ENCODE data around the gene CD244.

The CD244 gene

DNA sequence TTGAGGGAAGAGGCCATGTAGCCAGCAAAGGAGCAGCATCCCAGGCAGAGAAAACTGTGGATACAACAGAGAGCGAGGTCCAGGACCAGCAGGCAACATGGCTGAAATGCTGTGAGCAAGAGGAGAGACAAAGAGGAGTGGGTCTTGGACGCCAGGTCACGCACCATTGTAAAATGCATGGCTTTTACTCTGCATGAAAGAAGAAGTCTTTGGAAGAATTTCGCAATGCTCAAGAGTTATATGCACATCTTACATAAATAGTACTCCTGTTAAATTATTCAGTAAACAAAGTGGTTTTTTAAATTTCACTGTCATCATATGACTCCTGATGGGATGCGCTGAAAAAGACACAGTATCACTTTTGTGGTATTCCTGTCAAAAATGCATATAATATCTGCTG is 3.5 kb downstream of the CD244 start:
- no peak overlapping the region for H3K4me2 ChIP-seq
- TF ChIP-seq, protein P1, sequence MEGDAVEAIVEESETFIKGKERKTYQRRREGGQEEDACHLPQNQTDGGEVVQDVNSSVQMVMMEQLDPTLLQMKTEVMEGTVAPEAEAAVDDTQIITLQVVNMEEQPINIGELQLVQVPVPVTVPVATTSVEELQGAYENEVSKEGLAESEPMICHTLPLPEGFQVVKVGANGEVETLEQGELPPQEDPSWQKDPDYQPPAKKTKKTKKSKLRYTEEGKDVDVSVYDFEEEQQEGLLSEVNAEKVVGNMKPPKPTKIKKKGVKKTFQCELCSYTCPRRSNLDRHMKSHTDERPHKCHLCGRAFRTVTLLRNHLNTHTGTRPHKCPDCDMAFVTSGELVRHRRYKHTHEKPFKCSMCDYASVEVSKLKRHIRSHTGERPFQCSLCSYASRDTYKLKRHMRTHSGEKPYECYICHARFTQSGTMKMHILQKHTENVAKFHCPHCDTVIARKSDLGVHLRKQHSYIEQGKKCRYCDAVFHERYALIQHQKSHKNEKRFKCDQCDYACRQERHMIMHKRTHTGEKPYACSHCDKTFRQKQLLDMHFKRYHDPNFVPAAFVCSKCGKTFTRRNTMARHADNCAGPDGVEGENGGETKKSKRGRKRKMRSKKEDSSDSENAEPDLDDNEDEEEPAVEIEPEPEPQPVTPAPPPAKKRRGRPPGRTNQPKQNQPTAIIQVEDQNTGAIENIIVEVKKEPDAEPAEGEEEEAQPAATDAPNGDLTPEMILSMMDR (conservative IDR thresholded peaks at IDR 0.05; ENCODE audit: low read depth, low read length) = no peak
- no peaks in the 10 kb centered on the region for H3K4me1 ChIP-seq (ENCODE audit: low read depth, poor library complexity, severe bottlenecking)
- H4K20me1 ChIP-seq (ENCODE audit: insufficient read depth) = no peaks in the 10 kb centered on the region
- H3K79me2 ChIP-seq (ENCODE audit: insufficient read depth, low read depth) = no peaks in the 10 kb centered on the region
- no peak overlapping the region for H3K27ac ChIP-seq
- no peak overlapping the region for H3K4me3 ChIP-seq (IDR thresholded peaks at IDR 0.05; ENCODE audit: insufficient read depth, low read depth, low read length)
- no peak overlapping the region for H2AFZ ChIP-seq (ENCODE audit: low read depth)
- H3K27me3 ChIP-seq (ENCODE audit: insufficient read depth, low read depth) = no peaks in the 10 kb centered on the region
- no peaks in the 10 kb centered on the region for H3K36me3 ChIP-seq (ENCODE audit: insufficient read depth)
- no peak overlapping the region for H3K9ac ChIP-seq

DNA sequence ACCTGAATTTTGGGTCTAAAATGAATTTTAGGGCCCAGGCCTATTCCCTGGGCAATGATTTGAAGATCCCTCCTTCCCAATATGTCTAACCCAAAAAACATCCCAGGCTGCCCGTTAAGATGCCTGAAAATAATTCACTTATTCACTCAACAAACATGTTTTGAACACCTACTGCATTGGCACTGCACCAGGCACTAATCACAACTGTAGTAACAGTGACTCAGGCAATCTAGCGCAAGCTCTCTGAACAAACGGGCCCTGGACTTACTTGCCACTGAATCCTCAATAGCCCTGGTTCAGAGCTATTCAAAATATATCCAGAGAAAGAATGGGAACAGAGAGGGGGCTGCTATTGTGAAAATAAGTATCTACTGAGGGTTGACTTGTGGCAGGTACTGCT is 4.2 kb downstream of the CD244 start:
- Histone ChIP-seq H3K4me1 (ENCODE audit: low read depth, poor library complexity, severe bottlenecking) (no peaks in the 10 kb centered on the region), H4K20me1 (ENCODE audit: insufficient read depth) (no peaks in the 10 kb centered on the region), H3K4me3 (IDR thresholded peaks at IDR 0.05; ENCODE audit: insufficient read depth, low read depth, low read length) (no peak overlapping the region), H2AFZ (ENCODE audit: low read depth) (no peak overlapping the region), H3K27ac (no peak overlapping the region), H3K9ac (no peak overlapping the region), H3K4me2 (no peak overlapping the region), H3K79me2 (ENCODE audit: insufficient read depth, low read depth) (no peaks in the 10 kb centered on the region), H3K27me3 (ENCODE audit: insufficient read depth, low read depth) (no peaks in the 10 kb centered on the region), H3K36me3 (ENCODE audit: insufficient read depth) (no peaks in the 10 kb centered on the region)
- TF ChIP-seq, protein P1 (conservative IDR thresholded peaks at IDR 0.05; ENCODE audit: low read depth, low read length) = no peak

DNA sequence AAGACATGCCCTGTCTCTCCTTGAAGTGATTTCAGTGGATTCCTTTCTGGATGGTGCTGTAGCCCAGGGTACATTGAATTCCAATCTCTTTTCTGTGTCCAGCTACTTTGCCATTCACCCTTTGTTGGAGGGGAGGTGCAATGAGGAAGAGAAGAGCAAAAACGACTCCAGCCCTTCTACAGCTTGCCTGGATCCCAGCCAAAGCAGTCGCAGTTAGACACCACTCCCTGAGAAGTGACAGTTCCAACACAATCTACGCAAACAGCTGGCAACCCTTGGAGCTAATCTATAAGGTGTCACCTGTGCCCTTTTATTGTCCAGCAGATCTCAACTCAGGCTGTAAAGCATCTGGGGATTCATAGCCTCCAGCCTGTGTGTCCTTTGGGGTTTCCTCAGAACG is 4.6 kb downstream of the CD244 start:
- no peaks in the 10 kb centered on the region for H3K27me3 ChIP-seq (ENCODE audit: insufficient read depth, low read depth)
- no peaks in the 10 kb centered on the region for H3K4me1 ChIP-seq (ENCODE audit: low read depth, poor library complexity, severe bottlenecking)
- H3K79me2 ChIP-seq (ENCODE audit: insufficient read depth, low read depth) = no peaks in the 10 kb centered on the region
- no peak overlapping the region for H3K4me3 ChIP-seq (IDR thresholded peaks at IDR 0.05; ENCODE audit: insufficient read depth, low read depth, low read length)
- TF ChIP-seq, protein P1 (conservative IDR thresholded peaks at IDR 0.05; ENCODE audit: low read depth, low read length) = no peak
- no peak overlapping the region for H3K9ac ChIP-seq
- H3K4me2 ChIP-seq = no peak overlapping the region
- H4K20me1 ChIP-seq (ENCODE audit: insufficient read depth) = no peaks in the 10 kb centered on the region
- H2AFZ ChIP-seq (ENCODE audit: low read depth) = no peak overlapping the region
- no peak overlapping the region for H3K27ac ChIP-seq
- H3K36me3 ChIP-seq (ENCODE audit: insufficient read depth) = no peaks in the 10 kb centered on the region

DNA sequence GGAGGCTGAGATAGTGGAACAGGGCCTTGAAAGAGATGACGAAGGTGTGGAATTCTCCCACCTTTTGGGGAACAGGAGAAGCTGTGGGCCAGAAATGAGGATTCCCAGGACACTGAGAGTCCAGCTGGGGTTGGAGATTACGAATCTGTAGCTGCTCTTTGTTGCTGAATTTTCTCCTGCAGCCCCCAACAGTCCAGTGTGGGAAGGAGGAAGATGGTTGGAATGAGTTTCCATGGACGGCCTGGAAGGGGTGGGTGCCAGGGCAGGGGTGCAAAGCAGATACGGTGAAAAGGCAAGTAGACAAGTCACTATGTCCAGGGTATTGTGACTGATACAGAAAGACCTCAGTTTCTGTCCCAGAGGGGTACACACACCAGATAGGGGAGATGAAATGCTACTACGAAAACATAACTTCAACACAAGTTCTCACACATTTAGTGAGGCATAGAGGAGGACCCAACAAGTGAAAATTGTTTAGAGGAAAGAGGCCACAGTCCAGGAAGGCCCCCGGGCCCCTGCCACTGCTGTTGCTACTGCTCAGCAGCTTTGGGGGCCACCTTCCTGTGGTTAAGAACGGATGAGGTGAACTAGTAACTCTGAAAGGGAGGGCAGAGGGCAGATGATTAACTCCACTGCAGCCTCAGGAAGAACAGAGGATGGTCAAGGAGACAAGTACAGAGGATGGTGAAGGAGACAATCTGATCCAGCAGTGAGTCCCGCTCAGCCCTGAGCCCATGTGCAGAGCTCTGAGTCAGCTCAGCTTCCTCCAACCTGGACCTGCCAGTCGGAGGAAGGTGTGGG is 7.3 kb downstream of the CD244 start:
- Histone ChIP-seq H3K4me2 (no peak overlapping the region), H3K4me3 (IDR thresholded peaks at IDR 0.05; ENCODE audit: insufficient read depth, low read depth, low read length) (no peak overlapping the region), H3K9ac (no peak overlapping the region), H3K4me1 (ENCODE audit: low read depth, poor library complexity, severe bottlenecking) (no peaks in the 10 kb centered on the region), H3K27ac (no peak overlapping the region), H3K79me2 (ENCODE audit: insufficient read depth, low read depth) (no peaks in the 10 kb centered on the region), H4K20me1 (ENCODE audit: insufficient read depth) (no peaks in the 10 kb centered on the region), H3K27me3 (ENCODE audit: insufficient read depth, low read depth) (no peaks in the 10 kb centered on the region), H3K36me3 (ENCODE audit: insufficient read depth) (no peaks in the 10 kb centered on the region), H2AFZ (ENCODE audit: low read depth) (peak overlapping the region; percentile 2; the same call in 1 of the 2 replicates)
- TF ChIP-seq, protein P1 (conservative IDR thresholded peaks at IDR 0.05; ENCODE audit: low read depth, low read length) = no peak

Data from KMS-11 (cell line).